Urothelium cell line (cell line): ENCODE results near the gene PHLDB2.

ENCODE experiments used
- DNase-seq: peaks from one replicate; pipeline ENCODE4 v3.0.0; 2011; ENCODE audit warnings: low spot score, mixed read lengths
- FAIRE-seq: peaks from 2 replicates; lab custom pipeline; 2011; peaks lifted over from hg19 to GRCh38; lab: Jason Lieb, UNC

PHLDB2 gene

DNA sequence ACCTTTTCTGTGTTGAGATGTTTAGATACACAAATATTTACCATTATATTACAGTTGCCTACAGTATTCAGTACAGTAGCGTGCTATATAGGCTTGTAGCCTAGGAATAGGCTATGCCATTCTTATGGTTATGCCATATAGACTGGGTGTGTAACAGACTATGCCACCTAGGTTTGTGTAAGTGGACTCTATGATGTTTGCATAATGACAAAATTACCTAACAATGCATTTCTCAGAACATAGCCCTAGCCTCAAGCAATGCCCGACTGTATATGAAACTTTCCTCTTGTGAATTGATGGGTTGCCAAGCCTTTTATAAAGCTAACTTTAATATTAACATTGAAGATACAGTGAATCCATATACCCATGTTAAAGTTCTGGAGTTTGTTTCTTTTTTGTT, 10.3 kb upstream of the PHLDB2 start:
- DNase-seq (no peak), FAIRE-seq (no peak)

DNA sequence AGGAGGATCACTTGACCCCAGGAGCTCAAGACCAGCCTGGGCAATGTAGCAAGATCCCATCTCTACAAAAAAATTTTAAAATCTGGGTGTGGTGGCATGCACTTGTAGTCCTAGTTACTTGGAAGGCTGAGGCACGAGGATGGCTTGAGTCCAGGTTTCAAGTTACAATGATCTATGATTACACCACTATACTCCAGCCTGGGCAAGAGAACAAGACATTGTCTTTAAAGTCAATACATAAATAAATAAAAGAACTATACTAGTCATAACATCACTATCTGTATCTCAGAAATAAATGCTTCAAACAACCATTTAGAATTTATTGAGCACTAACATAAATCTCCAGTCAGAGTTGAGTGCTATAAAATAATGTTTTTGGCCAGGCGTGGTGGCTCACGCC, 8.5 kb upstream of the PHLDB2 start:
- DNase-seq (no peak), FAIRE-seq (no peak)

DNA sequence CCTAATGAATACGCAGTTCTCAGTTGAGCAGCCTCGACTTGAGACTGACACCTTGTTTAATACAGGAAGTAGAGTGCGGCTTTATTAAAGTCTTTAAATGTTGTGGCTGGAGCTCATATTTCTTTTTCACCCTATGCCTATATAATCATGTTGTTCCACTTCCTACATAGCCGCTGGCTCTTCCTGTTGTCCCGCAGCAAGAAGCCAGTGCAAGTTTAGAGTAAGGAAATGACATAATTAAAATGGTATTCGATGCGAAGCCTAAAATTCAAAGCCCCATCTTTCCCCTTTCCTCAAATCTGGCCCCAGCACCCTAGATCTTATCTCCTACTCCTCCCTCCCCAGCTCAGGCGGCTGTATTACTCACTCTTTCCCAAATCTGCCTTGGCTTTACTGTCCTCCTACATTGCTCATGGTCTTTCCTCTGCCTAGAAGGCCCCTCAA, 7.5 kb upstream of the PHLDB2 start:
- FAIRE-seq (no peak), DNase-seq (peak; percentile 63)

DNA sequence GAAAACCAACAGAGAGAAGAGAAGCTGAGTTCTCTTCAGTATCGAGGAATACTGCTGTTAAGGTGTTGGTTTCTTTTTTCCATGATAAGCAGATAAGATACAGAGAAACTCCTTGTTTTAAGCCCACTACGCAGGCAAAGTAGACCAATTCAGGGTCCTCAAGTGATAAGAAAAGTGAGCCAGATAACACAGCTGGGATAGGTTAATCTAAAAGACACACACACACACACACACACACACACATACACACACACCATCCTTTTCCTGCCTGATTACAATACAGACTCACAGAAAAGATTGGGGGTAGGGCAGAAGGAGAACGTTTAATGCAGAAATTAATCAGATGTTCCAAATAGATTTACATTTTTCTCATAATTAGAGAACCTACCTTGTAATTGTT, 6.5 kb upstream of the PHLDB2 start:
- FAIRE-seq = no peak
- no peak for DNase-seq

DNA sequence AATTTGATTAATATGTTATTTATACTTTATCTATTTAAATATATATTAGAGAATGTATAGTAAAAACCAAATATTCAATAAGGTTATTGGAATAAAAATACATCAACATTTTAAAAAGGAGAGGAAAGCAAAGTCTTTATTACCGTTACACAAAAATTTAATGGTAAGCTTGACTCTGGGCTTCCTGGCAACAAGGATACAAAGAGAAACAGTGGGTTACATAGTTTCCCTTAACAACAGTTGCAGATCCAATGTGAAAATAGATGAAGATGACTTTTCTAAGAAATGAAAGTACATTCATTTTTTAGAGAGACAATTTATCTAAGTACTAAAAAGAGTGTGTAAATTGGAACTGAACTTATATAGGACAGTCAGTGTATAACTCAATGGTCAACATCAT, 6.0 kb upstream of the PHLDB2 start:
- DNase-seq (no peak), FAIRE-seq (no peak)

DNA sequence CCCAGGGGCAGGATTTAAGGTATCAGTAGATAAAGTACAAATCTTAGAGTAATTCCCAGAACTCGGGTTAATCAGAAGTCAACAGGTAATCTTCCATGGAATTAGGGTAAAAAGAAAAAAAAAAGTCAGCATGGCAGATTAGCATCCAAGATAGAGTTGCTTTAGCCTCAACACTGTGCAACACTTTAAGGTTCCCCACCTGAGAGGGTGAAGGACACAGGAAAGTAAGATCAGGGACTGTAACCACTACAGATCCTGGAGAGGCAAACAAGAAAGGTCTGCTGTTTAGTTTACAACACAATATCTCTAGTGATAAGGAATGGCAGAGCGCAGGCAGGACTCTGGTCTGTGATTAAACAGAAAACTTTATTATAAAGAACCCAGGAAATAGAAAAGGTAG, 4.1 kb upstream of the PHLDB2 start:
- FAIRE-seq (no peak), DNase-seq (no peak)

DNA sequence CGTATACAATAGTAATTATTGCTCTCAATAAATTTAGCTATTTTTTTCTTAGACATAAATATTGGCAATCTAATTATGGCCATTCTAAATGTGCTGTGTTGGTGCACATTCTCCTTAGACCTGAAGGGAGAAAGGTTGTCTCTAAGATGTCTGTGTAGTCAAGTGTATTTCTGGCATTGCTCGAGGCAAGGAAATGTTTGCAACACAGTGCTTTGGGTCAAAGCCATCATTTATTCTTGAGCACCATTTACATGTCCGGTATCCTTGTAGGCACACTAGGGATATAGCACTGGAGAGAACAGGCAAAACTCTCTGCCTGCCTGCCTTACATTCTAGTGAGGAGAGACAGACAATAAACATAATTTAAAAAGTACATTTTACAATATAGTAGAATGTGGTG, 2.6 kb upstream of the PHLDB2 start:
- DNase-seq (no peak), FAIRE-seq (no peak)

DNA sequence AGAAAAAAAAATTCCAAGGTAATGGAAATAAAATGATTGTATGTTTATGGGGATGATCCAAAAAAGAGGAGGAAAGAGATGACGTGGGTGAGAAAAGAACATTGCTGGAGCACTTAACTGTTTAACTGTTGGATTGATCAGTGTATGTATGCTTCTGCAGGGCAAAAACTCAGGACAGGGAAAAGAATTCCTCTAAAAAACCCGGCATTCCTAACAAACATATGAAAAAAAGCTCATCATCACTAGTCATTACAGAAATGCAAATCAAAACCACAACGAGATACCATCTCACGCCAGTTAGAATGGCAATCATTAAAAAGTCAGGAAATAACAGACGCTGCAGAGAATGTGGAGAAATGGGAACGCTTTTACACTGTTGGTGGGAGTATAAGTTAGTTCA, 1.6 kb upstream of the PHLDB2 start:
- FAIRE-seq (no peak), DNase-seq (no peak)

DNA sequence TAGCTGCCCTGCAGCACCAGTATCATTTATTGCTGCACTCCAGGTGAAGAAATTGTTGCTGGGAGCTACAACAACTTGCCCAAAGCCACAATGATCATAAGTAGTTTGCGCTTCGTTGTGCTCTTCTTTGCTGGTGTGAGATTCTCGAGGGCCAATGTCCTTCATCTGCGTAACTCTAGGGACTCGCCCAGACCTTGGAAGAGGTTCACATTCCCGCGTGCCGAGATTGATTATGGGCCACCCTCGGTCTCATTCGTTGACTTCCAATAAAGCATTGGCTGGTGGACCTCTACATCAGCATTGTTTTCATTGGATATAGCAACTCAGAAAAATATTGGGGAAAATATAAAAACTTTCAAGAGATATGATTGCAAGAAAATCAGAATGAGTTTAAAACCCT, 423 bp upstream of the PHLDB2 start:
- FAIRE-seq (no peak), DNase-seq (no peak)

DNA sequence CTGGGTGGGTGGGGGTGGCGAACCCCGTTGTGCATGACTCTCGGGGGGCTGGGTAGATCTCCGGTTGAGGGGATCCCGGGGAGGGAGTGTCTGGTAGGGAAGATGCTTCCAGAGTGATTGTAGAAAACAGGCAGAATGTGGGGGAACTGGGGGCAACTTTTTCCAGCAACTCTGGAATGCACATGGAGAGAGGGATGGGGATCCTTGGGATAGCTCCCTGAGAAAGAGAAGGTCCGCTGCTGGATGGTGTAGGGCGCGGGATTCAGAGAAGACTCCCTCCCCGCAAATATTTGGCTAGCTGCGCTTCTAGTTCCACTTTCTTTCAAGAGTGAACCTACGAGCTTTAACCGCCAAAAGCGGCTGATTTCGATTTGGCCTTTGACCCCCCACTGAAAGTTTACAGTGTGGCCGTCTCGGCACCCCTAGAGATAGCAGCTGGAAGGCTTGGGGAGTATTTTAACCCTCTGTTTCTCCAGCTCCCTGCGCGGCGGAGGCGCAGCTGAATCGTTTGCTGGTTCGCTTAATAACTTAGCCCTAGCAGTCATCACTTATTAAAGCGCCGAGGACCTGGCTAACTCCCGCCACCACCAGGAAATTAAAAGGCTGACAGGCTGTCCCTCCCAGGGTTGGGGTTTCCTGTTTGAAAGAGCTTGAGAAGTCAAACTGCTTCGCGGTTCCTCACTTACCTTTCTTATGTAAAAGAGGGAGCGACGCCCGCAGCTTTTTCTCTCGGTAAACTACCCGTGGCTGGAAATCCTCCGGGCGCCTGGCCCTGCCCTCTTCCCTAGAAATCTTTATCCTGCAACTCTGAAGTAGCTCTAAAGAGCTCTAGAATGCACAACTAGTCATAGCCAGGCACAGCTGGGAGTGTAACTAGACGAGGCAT, 1.2 kb downstream of the PHLDB2 start:
- DNase-seq (peak; percentile 85), FAIRE-seq (no peak)

DNA sequence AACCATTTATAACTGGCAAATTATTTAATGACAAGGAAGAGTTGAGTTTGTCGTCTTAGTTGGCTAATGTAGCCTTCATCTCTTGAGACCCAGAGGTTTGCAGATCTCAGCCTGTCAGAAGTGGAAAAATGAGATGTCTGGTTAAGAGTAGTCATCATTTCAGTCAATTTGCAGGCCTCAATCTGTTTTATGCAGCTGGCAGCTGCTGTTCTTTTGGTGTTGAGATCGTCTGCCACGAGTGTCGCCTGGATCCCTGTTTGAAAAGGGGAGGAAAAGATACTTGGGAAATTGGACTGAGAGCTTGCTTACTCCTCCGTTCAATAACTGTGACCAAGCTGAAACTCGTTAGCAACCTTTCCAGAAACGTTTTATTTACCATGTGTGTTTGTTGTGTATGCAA, 2.3 kb downstream of the PHLDB2 start:
- DNase-seq (no peak), FAIRE-seq (no peak)

DNA sequence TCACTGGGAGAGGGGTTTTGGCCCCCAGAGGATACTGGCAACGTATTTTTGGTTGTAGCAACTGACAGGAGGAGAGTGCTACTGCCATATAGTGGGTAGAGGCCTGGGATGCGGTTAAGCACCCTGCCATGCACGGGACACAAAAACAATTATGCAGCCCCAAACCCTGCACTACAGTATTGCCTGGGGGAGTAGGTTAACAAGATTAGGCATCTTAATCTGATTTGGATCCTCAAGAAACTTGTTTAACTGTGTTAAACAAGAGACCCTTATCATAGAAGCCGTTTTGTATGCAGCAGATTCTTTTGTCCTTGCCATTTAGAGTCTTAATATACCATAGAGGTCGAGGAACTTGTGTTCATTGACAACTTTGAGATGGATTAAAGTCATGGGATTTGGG, 3.4 kb downstream of the PHLDB2 start:
- FAIRE-seq = no peak

DNA sequence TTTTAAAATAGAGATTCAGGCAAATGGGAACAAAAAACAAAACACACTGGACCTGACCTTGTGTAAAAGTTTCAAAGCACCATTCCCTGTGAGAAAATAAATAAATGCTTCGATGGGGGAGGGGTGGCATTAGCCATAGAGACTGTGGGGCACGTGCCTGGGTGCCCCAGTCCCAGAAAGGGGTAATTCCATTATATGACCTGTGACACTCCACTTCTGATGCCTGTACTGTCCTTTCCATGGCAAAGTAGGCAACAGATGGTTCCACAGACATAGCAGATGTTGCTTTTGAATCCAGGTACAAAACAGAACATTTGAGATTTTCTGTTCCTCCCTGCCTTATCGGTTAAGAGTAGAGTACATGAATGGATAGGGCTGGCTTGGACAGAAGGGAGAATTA, 3.9 kb downstream of the PHLDB2 start:
- FAIRE-seq (no peak), DNase-seq (no peak)

More for the DNA sequence above, 3.4 kb downstream of the PHLDB2 start:
- DNase-seq = no peak

DNA sequence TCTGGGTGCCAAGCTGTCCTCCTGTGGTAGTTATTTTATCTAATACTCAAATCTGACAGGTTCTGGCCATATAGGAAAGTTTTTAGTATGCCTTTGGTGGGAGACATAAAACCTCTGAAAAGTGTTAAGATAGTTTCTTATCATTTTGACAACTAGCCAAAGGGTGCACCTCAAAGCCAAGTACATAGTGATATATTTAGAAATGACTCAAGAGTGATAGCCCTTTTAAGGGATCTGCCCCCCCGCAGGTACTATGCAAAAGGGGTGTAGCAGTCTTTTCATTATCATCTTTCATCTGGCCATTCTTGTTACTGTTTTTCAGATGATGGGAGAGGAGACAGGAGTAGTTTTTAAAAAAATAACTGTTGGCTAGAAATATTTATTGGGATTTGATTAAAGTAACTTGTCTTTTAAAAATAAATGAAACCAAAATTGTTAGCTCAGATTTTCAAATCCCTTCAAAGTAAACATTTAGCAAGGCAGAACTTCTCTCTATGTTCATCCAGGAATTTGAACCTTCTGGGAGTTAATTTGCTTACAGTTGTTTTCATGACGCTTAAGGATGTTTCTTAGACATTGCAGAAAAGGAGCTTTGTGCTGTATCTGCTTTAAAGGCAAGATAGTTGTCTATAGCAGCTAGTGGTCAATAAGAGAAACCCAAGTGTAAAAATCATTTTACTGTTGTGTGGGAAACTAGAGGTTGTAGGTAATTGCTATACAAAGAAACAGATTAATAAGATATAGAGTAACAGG, 5.1 kb downstream of the PHLDB2 start:
- no peak for FAIRE-seq
- no peak for DNase-seq

DNA sequence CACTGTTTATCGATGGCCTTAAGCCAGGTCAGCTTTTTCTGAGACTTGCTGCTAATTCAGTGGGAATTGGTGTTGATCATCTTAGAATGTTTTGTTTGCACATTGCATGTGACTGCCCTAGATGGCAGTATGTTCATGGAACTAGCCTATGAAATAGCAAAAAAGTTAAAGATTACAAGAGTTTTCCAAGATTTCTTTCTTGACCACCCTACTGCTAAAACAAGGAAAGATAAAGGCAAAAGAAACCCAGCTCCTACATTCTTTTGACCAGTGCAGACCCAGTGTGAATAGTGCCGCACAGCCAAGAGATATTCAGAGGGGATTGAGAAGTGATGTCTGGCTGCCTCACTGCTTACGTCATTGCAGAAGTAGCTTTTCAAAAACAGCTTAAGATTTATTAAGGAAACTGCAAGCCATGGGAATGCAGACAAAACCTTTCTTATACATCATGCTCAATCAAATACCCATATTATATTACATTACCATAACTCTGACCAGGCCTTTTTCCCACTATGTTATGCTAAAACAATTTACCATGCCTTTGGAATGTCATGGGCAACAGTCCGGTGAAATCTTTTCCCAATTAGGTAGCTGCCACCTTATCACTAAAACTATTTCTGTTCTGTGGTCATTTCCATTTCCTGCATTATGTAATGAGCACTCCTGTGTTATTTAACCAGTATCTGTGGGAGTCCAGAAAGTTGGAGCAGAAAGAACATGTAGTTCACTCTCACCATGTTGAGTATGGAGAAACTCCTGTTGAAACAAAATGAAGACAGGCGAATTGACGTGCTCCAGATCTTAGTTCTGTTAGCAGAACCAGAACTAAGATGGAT, 6.0 kb downstream of the PHLDB2 start:
- no peak for FAIRE-seq
- DNase-seq = peak; percentile 35

DNA sequence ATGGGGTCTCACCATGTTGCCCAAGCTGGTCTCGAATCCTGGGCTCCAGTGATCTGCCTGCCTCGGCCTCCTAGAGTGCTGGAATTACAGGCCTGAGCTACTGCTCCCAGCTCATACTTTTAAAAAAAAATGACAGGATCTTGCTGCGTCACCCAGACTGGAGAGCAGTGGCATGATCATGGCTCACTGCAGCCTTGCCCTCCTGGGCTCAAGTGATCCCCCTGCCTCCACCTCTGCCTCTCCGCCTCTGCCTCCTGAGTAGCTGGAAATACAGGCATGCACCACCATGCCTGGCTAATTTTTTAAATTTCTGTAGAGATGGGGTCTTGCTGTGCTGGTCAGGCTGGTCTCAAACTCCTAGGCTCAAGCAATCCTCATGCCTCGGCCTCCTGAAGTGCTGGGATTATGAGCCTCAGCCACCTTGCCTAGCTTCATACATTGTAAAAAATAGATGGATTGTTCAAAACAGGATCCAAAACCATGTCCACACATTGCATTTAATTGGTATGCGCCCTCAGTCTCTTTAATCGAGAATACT, 8.9 kb downstream of the PHLDB2 start:
- no peak for DNase-seq
- no peak for FAIRE-seq

DNA sequence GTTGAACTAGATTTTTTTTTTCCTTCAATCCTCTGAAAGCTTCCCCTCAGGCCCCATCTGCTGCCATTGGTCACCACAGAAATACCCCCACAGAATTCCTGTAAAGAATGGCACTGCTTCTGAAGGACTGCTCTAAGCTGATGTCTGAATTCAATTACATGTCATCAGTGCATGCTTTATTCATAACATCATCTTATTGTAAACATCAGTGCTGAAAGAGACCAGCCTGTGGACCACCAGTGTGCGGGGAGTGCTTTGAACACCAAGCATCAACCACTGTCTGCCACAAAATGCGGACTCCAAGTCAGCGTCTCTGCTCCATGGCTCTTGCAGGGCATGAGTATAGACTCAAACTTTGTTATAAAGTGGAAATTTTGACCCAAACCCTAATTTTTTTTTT, 11.6 kb downstream of the PHLDB2 start:
- no peak for FAIRE-seq
- DNase-seq = no peak

DNA sequence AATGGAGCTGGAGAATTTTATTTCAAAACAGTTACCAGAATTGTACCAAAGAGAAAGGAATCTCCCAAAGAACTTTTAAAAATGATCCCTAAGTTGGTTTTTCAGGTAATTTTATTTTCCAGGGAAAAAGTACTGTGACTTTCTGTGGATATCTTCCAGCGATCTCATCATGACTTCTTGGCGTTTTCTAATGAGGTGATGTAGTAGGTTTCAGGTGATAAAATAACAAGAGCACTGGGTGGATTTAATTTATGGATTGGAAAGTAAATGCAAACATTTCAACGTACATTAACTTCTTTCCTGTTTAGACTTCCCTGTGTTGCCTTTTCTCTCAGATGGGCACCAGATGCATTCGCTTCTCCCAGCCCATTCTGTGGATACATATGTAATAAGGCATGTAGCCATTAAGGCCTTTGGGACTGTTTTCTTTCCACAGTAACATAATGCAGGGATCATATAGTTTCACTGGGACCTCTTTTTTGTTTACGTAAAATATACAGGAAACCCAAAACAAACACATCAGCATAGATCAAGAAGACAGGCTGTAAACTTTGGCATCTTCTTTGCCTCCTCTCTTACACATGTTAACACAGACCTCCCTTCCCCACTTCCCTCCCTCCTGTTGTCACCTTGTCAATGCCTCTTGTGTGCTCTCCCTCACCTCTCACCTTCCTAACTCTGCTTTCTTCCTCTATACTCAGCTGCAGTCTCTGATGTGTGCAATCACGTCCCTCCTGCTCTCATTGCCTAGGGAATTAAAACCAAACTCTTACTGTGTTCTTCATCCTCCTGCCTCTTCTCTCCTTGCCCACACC, 13.0 kb downstream of the PHLDB2 start:
- DNase-seq (no peak), FAIRE-seq (no peak)

DNA sequence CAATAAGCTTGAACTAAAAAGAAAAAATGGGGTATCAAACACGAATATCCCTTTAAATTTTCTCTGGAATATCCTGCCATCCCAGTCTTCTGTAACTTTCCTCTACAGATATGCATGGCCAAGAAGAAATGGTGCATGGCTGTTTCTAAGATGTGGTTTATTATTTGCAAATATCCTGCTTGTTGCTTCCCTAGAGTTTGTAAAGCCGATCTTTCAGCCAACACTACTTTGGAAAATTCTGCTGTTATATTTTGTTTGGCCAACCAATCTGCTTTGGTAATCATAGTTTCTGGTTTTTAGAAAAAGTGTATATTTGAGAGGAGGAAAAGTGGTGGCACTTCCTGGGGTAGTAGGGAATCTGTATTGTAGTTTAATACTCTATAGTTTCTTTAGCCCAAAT, 13.9 kb downstream of the PHLDB2 start:
- FAIRE-seq = no peak
- no peak for DNase-seq

DNA sequence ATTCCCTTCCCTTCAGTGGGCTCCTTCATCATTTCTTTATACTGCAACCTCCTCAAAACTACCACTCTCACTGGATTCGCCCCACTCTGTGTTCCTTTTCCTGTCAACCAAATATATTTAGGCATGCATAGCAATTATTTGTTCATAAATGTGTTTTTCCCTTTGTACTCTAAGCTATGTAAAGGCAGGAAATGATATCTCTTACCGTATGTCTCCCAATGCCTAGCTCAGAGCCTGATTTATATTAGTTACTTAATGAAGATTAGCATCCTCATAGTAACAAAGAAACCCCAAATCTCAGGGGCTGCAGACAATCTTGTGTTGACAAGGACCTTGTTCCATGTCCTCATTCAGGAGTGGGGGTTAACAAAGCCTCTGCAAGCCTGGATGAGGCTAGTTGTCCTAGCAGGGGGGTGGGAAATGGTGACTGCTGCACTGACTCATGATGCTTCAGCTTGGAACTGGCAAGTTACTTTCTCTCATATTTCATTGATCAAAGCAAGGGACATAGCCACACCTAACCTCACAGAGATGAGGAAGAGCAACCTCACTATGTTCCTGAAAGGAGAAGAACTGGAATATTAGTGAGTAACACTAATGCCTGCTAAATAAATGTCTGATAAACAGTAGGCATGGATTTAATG, 15.2 kb downstream of the PHLDB2 start:
- DNase-seq (peak; percentile 41), FAIRE-seq (no peak)
